ENCODE measurements around the gene SLC31A2. TPM values are rescaled to one million over a fixed set of nuclear protein-coding genes. Genes with fewer than 3 reads are reported as not detected.

Gene SLC31A2
- total and polyA plus RNA-seq, 9 donors = 3.4 to 21.1 (median 6.0) TPM

GRCh38 chr9:113173341-113173740 lies 22.5 kb downstream of the SLC31A2 start:
- no peaks in the 10 kb centered on the region for H3K4me1 ChIP-seq (ENCODE audit: insufficient read depth)
- WGBS, 3 donors = 94 to 97% (median 95%) methylated on average over 3 of the region's 3 CpGs
- intact Hi-C loops (cut with DNase I) = no loop called here
- H3K36me3 ChIP-seq = no peaks in the 10 kb centered on the region
- DNase-seq = no peak
- no peak overlapping the region for H3K4me3 ChIP-seq
- TF ChIP-seq EP300 (IDR thresholded peaks at IDR 0.05) (no peak), POLR2A (IDR thresholded peaks at IDR 0.05) (no peak), CTCF (IDR thresholded peaks at IDR 0.05) (no peak)
- H3K9me3 ChIP-seq = no peaks in the 10 kb centered on the region
- no peaks in the 10 kb centered on the region for H3K27me3 ChIP-seq
- H3K27ac ChIP-seq = no peak overlapping the region

- H3K27me3 ChIP-seq = no peaks in the 10 kb centered on the region
- no peak for DNase-seq
- no peak overlapping the region for H3K27ac ChIP-seq
- H3K36me3 ChIP-seq = no peaks in the 10 kb centered on the region
- no peaks in the 10 kb centered on the region for H3K9me3 ChIP-seq
- intact Hi-C loops (cut with DNase I) = no loop called here
- H3K4me3 ChIP-seq = no peak overlapping the region
- TF ChIP-seq CTCF (IDR thresholded peaks at IDR 0.05) (no peak), POLR2A (IDR thresholded peaks at IDR 0.05) (no peak), EP300 (IDR thresholded peaks at IDR 0.05) (no peak)
- no peaks in the 10 kb centered on the region for H3K4me1 ChIP-seq (ENCODE audit: insufficient read depth)
- WGBS, 3 donors = 95 to 96% (median 96%) methylated on average over 6 of the region's 6 CpGs
Observed at GRCh38 chr9:113176803-113177202, 26.0 kb downstream of the SLC31A2 start.

- TF ChIP-seq EP300 (IDR thresholded peaks at IDR 0.05) (no peak), POLR2A (IDR thresholded peaks at IDR 0.05) (no peak), CTCF (IDR thresholded peaks at IDR 0.05) (no peak)
- Histone ChIP-seq H3K4me1 (ENCODE audit: insufficient read depth) (no peaks in the 10 kb centered on the region), H3K9me3 (no peaks in the 10 kb centered on the region), H3K4me3 (no peak overlapping the region), H3K27me3 (no peaks in the 10 kb centered on the region), H3K27ac (no peak overlapping the region), H3K36me3 (no peaks in the 10 kb centered on the region)
- no peak for DNase-seq
- intact Hi-C loops (cut with DNase I) = no loop called here
- 91 to 96% (median 93%) methylated on average over 2 of the region's 2 CpGs for WGBS, 3 donors
Observed at GRCh38 chr9:113177251-113177650, 26.4 kb downstream of the SLC31A2 start.

- intact Hi-C loops (cut with DNase I) = no loop called here
Observed at GRCh38 chr9:113178087-113178486, 27.3 kb downstream of the SLC31A2 start.

More at GRCh38 chr9:113178087-113178486, 27.3 kb downstream of the SLC31A2 start:
- H3K27ac ChIP-seq = no peak overlapping the region
- TF ChIP-seq EP300 (IDR thresholded peaks at IDR 0.05) (no peak), CTCF (IDR thresholded peaks at IDR 0.05) (no peak), POLR2A (IDR thresholded peaks at IDR 0.05) (no peak)
- H3K4me1 ChIP-seq (ENCODE audit: insufficient read depth) = no peaks in the 10 kb centered on the region
- WGBS, 3 donors = 41 to 98% (median 87%) methylated on average over 1 of the region's 1 CpG
- no peak for DNase-seq
- no peak overlapping the region for H3K4me3 ChIP-seq
- H3K27me3 ChIP-seq = no peaks in the 10 kb centered on the region
- no peaks in the 10 kb centered on the region for H3K36me3 ChIP-seq
- H3K9me3 ChIP-seq = no peaks in the 10 kb centered on the region

All from ovary (tissue), 9 donors.